ENCODE results near the gene ANKRD53. TPM values are rescaled to one million over a fixed set of nuclear protein-coding genes. Genes with fewer than 3 reads are reported as not detected.

Gene ANKRD53
- total RNA-seq, 6 donors from 2014 or later = 0.26 to 10.5 (median 1.4) TPM

- H3K36me3 ChIP-seq = no peaks in the 10 kb centered on the region
- 83 to 89% methylated on average over 12 of the region's 12 CpGs for WGBS, 2 donors
- H3K27me3 ChIP-seq = peaks cover 0 to 7% (median 4%) of the 10 kb centered on the region in 4 donors
- H3K27ac ChIP-seq = no peak overlapping the region
- no peak overlapping the region for H3K4me3 ChIP-seq
- TF ChIP-seq EP300 (IDR thresholded peaks at IDR 0.05) (no peak), POLR2AphosphoS5 (IDR thresholded peaks at IDR 0.05) (no peak), CTCF (IDR thresholded peaks at IDR 0.05) (no peak), POLR2A (IDR thresholded peaks at IDR 0.05) (no peak)
- DNase-seq (peak; percentile 18 to 50), ATAC-seq (ENCODE audit: low FRiP score in 2 of 2) (no peak)
- H3K9me3 ChIP-seq = no peaks in the 10 kb centered on the region
- H3K4me1 ChIP-seq = peaks cover 5 to 16% (median 10%) of the 10 kb centered on the region in 4 donors
Measured at GRCh38 chr2:70962211-70962884, 16.1 kb upstream of the ANKRD53 start.

GRCh38 chr2:70962885-70963878 is 15.2 kb upstream of the ANKRD53 start:
- ATAC-seq (ENCODE audit: low FRiP score in 2 of 2) = no peak
- Histone ChIP-seq H3K27ac (no peak overlapping the region), H3K4me1 (peaks cover 5 to 11% (median 8%) of the 10 kb centered on the region in 4 donors), H3K27me3 (peaks cover 0 to 7% (median 4%) of the 10 kb centered on the region in 4 donors), H3K9me3 (no peaks in the 10 kb centered on the region), H3K36me3 (no peaks in the 10 kb centered on the region), H3K4me3 (no peak overlapping the region)
- WGBS, 2 donors = 70 to 73% methylated on average over 17 to 18 of the region's 18 CpGs
- peak in 1 of 2 donors; percentile 63 for DNase-seq
- TF ChIP-seq POLR2AphosphoS5 (IDR thresholded peaks at IDR 0.05) = no peak
- no peak for TF ChIP-seq EP300 (IDR thresholded peaks at IDR 0.05)
- no peak for TF ChIP-seq CTCF (IDR thresholded peaks at IDR 0.05)
- TF ChIP-seq POLR2A (IDR thresholded peaks at IDR 0.05) = no peak

- Histone ChIP-seq H3K4me3 (no peak overlapping the region), H3K27ac (no peak overlapping the region), H3K4me1 (peaks cover 5 to 11% (median 8%) of the 10 kb centered on the region in 4 donors), H3K36me3 (no peaks in the 10 kb centered on the region), H3K27me3 (peaks cover 0 to 7% (median 4%) of the 10 kb centered on the region in 4 donors), H3K9me3 (no peaks in the 10 kb centered on the region)
- no peak for DNase-seq
- TF ChIP-seq POLR2AphosphoS5 (IDR thresholded peaks at IDR 0.05) (no peak), POLR2A (IDR thresholded peaks at IDR 0.05) (no peak), EP300 (IDR thresholded peaks at IDR 0.05) (no peak), CTCF (IDR thresholded peaks at IDR 0.05) (no peak)
- ATAC-seq (ENCODE audit: low FRiP score in 2 of 2) = no peak
- WGBS, 2 donors = 58 to 60% methylated on average over 4 of the region's 4 CpGs
Measured at GRCh38 chr2:70964133-70964532, 14.3 kb upstream of the ANKRD53 start.

- TF ChIP-seq POLR2AphosphoS5 (IDR thresholded peaks at IDR 0.05) (no peak), CTCF (IDR thresholded peaks at IDR 0.05) (peak; percentile 76 to 85 (median 84)), EP300 (IDR thresholded peaks at IDR 0.05) (no peak), POLR2A (IDR thresholded peaks at IDR 0.05) (no peak)
- peaks cover 5 to 11% (median 8%) of the 10 kb centered on the region in 4 donors for H3K4me1 ChIP-seq
- 5 to 7% methylated on average over 32 to 53 of the region's 59 CpGs for WGBS, 2 donors
- DNase-seq (peak; percentile 63 to 90), ATAC-seq (ENCODE audit: low FRiP score in 2 of 2) (peak; percentile 39 to 89)
- H3K27ac ChIP-seq = no peak overlapping the region
- peak overlapping the region; percentile 34 to 56 (median 46) for H3K4me3 ChIP-seq
- H3K27me3 ChIP-seq = peaks cover 0 to 7% (median 4%) of the 10 kb centered on the region in 4 donors
- no peaks in the 10 kb centered on the region for H3K9me3 ChIP-seq
- H3K36me3 ChIP-seq = no peaks in the 10 kb centered on the region
Measured at GRCh38 chr2:70964596-70965386, 13.6 kb upstream of the ANKRD53 start.

Measured in upper lobe of left lung (tissue), 6 donors.